IMR-90 (cell line): ENCODE measurements around the gene CYSTM1. TPM values are rescaled to one million over a fixed set of nuclear protein-coding genes. Genes with fewer than 3 reads are reported as not detected.

ENCODE experiments used
- ATAC-seq: fragments of 200-7000 bp; cut with Tn5 transposase; 2 replicates; pipeline ENCODE4 v1.9.1; 2020; ENCODE audit warnings: low read depth, mild to moderate bottlenecking, moderate library complexity
- BruUV-seq: library from RNA; stranded (reverse); fragments of 400-500 nt; replicated peaks from 2 replicates; lab custom pipeline; 2021; lab: Mats Ljungman, UMichigan
- CTCF ChIA-PET: fragments of 300-600 bp; formaldehyde crosslinking; extraction: SDS; loops from one replicate; lab custom pipeline; 2021; ENCODE audit warnings: antibody characterized with exemption; lab: Yijun Ruan, JAX
- POLR2A ChIA-PET: fragments of 300-600 bp; sonication (Branson Sonifier 250); formaldehyde crosslinking; loops from one replicate; lab custom pipeline; 2022; ENCODE audit warnings: antibody characterized with exemption; ENCODE audit not compliant: unreplicated experiment; lab: Charles Lee
- DNase-seq: peaks from one replicate; pipeline ENCODE4 v3.0.0; 2013
- H2AFZ ChIP-seq: replicated peaks from 2 replicates; pipeline ENCODE3; 2013; ENCODE audit warnings: low read length, mild to moderate bottlenecking; ENCODE audit not compliant: poor library complexity
- H2AK5ac ChIP-seq: 2 replicates; pipeline ENCODE4 v1.6.1; 2013; ENCODE audit warnings: low read depth, low read length, inconsistent platforms
- H2AK9ac ChIP-seq: replicated peaks from 2 replicates; pipeline ENCODE3; 2013; ENCODE audit warnings: mild to moderate bottlenecking, low read depth, low read length, moderate library complexity; ENCODE audit not compliant: poor library complexity
- H2BK120ac ChIP-seq: 2 replicates; pipeline ENCODE4 v1.6.1; 2013; ENCODE audit warnings: low read depth, low read length, inconsistent platforms
- H2BK15ac ChIP-seq: 3 replicates; pipeline ENCODE4 v1.6.1; 2013; ENCODE audit warnings: low read depth, low read length, inconsistent platforms
- H2BK20ac ChIP-seq: 2 replicates; pipeline ENCODE4 v1.6.1; 2013; ENCODE audit warnings: low read depth, mild to moderate bottlenecking, inconsistent platforms, low read length, moderate library complexity
- H2BK5ac ChIP-seq: 2 replicates; pipeline ENCODE4 v1.6.1; 2013; ENCODE audit warnings: mild to moderate bottlenecking, low read depth, low read length, inconsistent platforms; ENCODE audit not compliant: poor library complexity, severe bottlenecking
- H3K14ac ChIP-seq: replicated peaks from 2 replicates; pipeline ENCODE4 v1.6.1; 2013; ENCODE audit warnings: low read depth, low read length, inconsistent platforms
- H3K18ac ChIP-seq: 2 replicates; pipeline ENCODE4 v1.6.1; 2013; ENCODE audit warnings: low read depth, low read length, control low read depth
- H3K23ac ChIP-seq: 2 replicates; pipeline ENCODE4 v1.6.1; 2013; ENCODE audit warnings: low read depth, low read length, inconsistent platforms
- H3K27ac ChIP-seq: 2 replicates; pipeline ENCODE4 v1.5.1; 2013; ENCODE audit warnings: mild to moderate bottlenecking, control low read depth, low read length; ENCODE audit not compliant: insufficient read depth
- H3K27me3 ChIP-seq: 2 replicates; pipeline ENCODE4 v1.6.1; 2013; ENCODE audit warnings: low read length; ENCODE audit not compliant: control insufficient read depth, insufficient read depth
- H3K36me3 ChIP-seq: 2 replicates; pipeline ENCODE4 v1.6.1; 2013; ENCODE audit warnings: low read length, mixed read lengths; ENCODE audit not compliant: control insufficient read depth, insufficient read depth
- H3K4ac ChIP-seq: 2 replicates; pipeline ENCODE4 v1.6.1; 2013; ENCODE audit warnings: low read depth, low read length, inconsistent platforms
- H3K4me1 ChIP-seq: 2 replicates; pipeline ENCODE4 v1.6.1; 2013; ENCODE audit warnings: low read length, mixed read lengths; ENCODE audit not compliant: control insufficient read depth, insufficient read depth
- H3K4me2 ChIP-seq: 2 replicates; pipeline ENCODE4 v1.6.1; 2013; ENCODE audit warnings: low read depth, mild to moderate bottlenecking, control low read depth, low read length, moderate library complexity
- H3K4me3 ChIP-seq: 2 replicates; pipeline ENCODE4 v1.5.1; 2013; ENCODE audit warnings: low read depth, mild to moderate bottlenecking, control low read depth, low read length, moderate library complexity; ENCODE audit not compliant: insufficient read depth
- H3K56ac ChIP-seq: 2 replicates; pipeline ENCODE4 v1.6.1; 2013; ENCODE audit warnings: low read length, inconsistent platforms; ENCODE audit not compliant: insufficient read depth; ENCODE audit errors: extremely low read depth
- H3K79me1 ChIP-seq, 2 experiments: 2 replicates each; pipeline ENCODE4 v1.6.1; 2013; ENCODE audit warnings: low read length in 2 of 2, inconsistent platforms in 1 of 2, low read depth in 1 of 2
- H3K9ac ChIP-seq: 2 replicates; pipeline ENCODE4 v1.6.1; 2013; ENCODE audit warnings: low read depth, low read length, control low read depth
- H3K9me1 ChIP-seq: 2 replicates; pipeline ENCODE4 v1.6.1; 2013; ENCODE audit warnings: low read length, inconsistent platforms; ENCODE audit not compliant: insufficient read depth
- H3K9me3 ChIP-seq: 2 replicates; pipeline ENCODE4 v1.6.1; 2013; ENCODE audit warnings: low read length; ENCODE audit not compliant: control insufficient read depth, insufficient read depth
- H4K20me1 ChIP-seq: 2 replicates; pipeline ENCODE4 v1.6.1; 2013; ENCODE audit warnings: low read length, inconsistent platforms; ENCODE audit not compliant: insufficient read depth
- H4K5ac ChIP-seq: 2 replicates; pipeline ENCODE4 v1.6.1; 2013; ENCODE audit warnings: mild to moderate bottlenecking, low read depth, low read length, control low read depth
- H4K8ac ChIP-seq, 2 experiments: 2 replicates each; pipeline ENCODE4 v1.6.1; 2013; ENCODE audit warnings: low read depth in 2 of 2, low read length in 2 of 2, control low read depth in 1 of 2, inconsistent platforms in 1 of 2
- H4K91ac ChIP-seq: 2 replicates; pipeline ENCODE4 v1.6.1; 2013; ENCODE audit warnings: low read depth, low read length, inconsistent platforms; ENCODE audit not compliant: insufficient read depth
- BHLHE40 ChIP-seq: fragments of 150-350 bp; IDR thresholded peaks from 2 replicates; pipeline ENCODE4 v1.6.1; 2016; ENCODE audit warnings: mild to moderate bottlenecking, low read depth, low read length
- CEBPB ChIP-seq: IDR thresholded peaks from 2 replicates; pipeline ENCODE4 v1.6.1; 2012; ENCODE audit warnings: low read depth, low read length, improper control_type of control experiment
- CHD1 ChIP-seq: IDR thresholded peaks from 2 replicates; pipeline ENCODE4 v1.6.1; 2012; ENCODE audit warnings: low read depth, low read length, improper control_type of control experiment
- ELK1 ChIP-seq: fragments of 150-350 bp; IDR thresholded peaks from 2 replicates; pipeline ENCODE4 v1.6.1; 2016; ENCODE audit warnings: low read depth, mild to moderate bottlenecking, low read length, moderate library complexity, borderline replicate concordance
- FOS ChIP-seq: fragments of 150-350 bp; IDR thresholded peaks from 2 replicates; pipeline ENCODE4 v1.6.1; 2016; ENCODE audit warnings: low read depth, low read length
- MAFK ChIP-seq: IDR thresholded peaks from 2 replicates; pipeline ENCODE4 v1.6.1; 2012; ENCODE audit warnings: low read depth, low read length, improper control_type of control experiment
- MAZ ChIP-seq: IDR thresholded peaks from 2 replicates; pipeline ENCODE4 v1.6.1; 2012; ENCODE audit warnings: low read depth, mild to moderate bottlenecking, low read length, improper control_type of control experiment, moderate library complexity, borderline replicate concordance
- MXI1 ChIP-seq: IDR thresholded peaks from 2 replicates; pipeline ENCODE4 v1.6.1; 2012; ENCODE audit warnings: low read depth, mild to moderate bottlenecking, low read length, moderate library complexity, borderline replicate concordance
- NFE2L2 ChIP-seq: fragments of 150-350 bp; IDR thresholded peaks from 2 replicates; pipeline ENCODE4 v1.6.1; 2016; ENCODE audit warnings: low read depth, mild to moderate bottlenecking, low read length
- POLR2A ChIP-seq: IDR thresholded peaks from 2 replicates; pipeline ENCODE4 v1.6.1; 2012; ENCODE audit warnings: mild to moderate bottlenecking, low read depth, low read length
- RAD21 ChIP-seq: IDR thresholded peaks from 2 replicates; pipeline ENCODE4 v1.6.1; 2012; ENCODE audit warnings: low read length, improper control_type of control experiment
- RCOR1 ChIP-seq: IDR thresholded peaks from 2 replicates; pipeline ENCODE4 v1.6.1; 2012; ENCODE audit warnings: mild to moderate bottlenecking, low read length, improper control_type of control experiment; ENCODE audit not compliant: insufficient replicate concordance
- RFX5 ChIP-seq: IDR thresholded peaks from 2 replicates; pipeline ENCODE4 v1.8.0; 2012; ENCODE audit warnings: low read depth, mild to moderate bottlenecking, low read length, moderate library complexity
- SMC3 ChIP-seq: fragments of 150-350 bp; IDR thresholded peaks from 2 replicates; pipeline ENCODE4 v1.6.1; 2016; ENCODE audit warnings: low read depth, mild to moderate bottlenecking, antibody characterized with exemption, low read length, moderate library complexity
- WGBS, 2 experiments: methylation state at CpG; one replicate each; pipeline versions ENCODE4 v1.1.5 to v1.1.7; 2013; ENCODE audit warnings: missing lambda C conversion rate in 2 of 2; ENCODE audit not compliant: insufficient read length in 1 of 2; ENCODE audit errors: extremely low coverage in 2 of 2; 5-methylcytosine and 5-hydroxymethylcytosine counted together
- dilution Hi-C: fragments of 300-500 bp; cut with HindIII; formaldehyde crosslinking; loops from one replicate; pipeline ENCODE4 v1.14.3; 2018; ENCODE audit warnings: low sequenced_read_pairs; ENCODE audit not compliant: unreplicated experiment
- in situ Hi-C: fragments of 300-500 bp; cut with MboI; formaldehyde crosslinking; loops from 3 replicates; pipeline ENCODE4 v1.14.3; 2019; ENCODE audit warnings: low sequenced_read_pairs, inconsistent platforms, mixed read lengths
- intact Hi-C: fragments of 100-400 bp; cut with micrococcal nuclease; formaldehyde crosslinking; loops from 2 replicates; pipeline ENCODE4 v1.10.0; 2022
- polyA plus RNA-seq, 3 experiments: library from polyadenylated mRNA; depleted of rRNA; stranded (reverse); fragments of >200 nt; gene quantifications; 2 replicates each; pipeline ENCODE4 v1.2.3, GENCODE V29; 2012; ENCODE audit warnings: low replicate concordance in 1 of 3
- total RNA-seq: library from RNA; depleted of rRNA; stranded (reverse); fragments of >200 nt; gene quantifications from 2 replicates; pipeline ENCODE4 v1.2.3, GENCODE V29; 2012
- TF ChIP-seq, protein P1 (sequence below): conservative IDR thresholded peaks from 2 replicates; pipeline ENCODE4 v1.5.1; 2012; ENCODE audit warnings: mild to moderate bottlenecking, low read depth, low read length, improper control_type of control experiment
- TF ChIP-seq, protein P2 (sequence below): fragments of 150-350 bp; IDR thresholded peaks from 2 replicates; pipeline ENCODE4 v1.6.1; 2017; ENCODE audit warnings: mild to moderate bottlenecking, antibody characterized with exemption, low read length, low read depth

Gene CYSTM1
- total and polyA plus RNA-seq, 2 of the 4 experiments (the other 2 are of a cell fraction), result 7.3 to 15.0 TPM

- peak overlapping the region; percentile 16 for H2AK9ac ChIP-seq
- H3K4ac ChIP-seq, result no peak overlapping the region
- no peak overlapping the region for H2BK15ac ChIP-seq
- no peak overlapping the region for H2BK20ac ChIP-seq
- dilution Hi-C loops (no loop called here), intact Hi-C loops (no loop called here), in situ Hi-C loops (loop anchor here (10.0 kb wide), 1 partner anchor 377 kb away; no protein-coding TSS in a partner anchor)
- H3K36me3 ChIP-seq, result no peaks in the 10 kb centered on the region
- H2AK5ac ChIP-seq, result no peak overlapping the region
- no TSS peak for BruUV-seq
- H3K4me1 ChIP-seq, result no peaks in the 10 kb centered on the region
- 78% methylated on average over 1 of the region's 5 CpGs; no CpG with 5 or more reads in 1 of the 2 experiments for WGBS, 2 experiments
- DNase-seq, result no peak
- TF ChIP-seq SMC3 (no peak), RCOR1 (no peak), BHLHE40 (no peak), NFE2L2 (no peak), RFX5 (no peak), CEBPB (no peak), MAZ (no peak), CHD1 (no peak), FOS (no peak), ELK1 (no peak), RAD21 (no peak), MAFK (no peak), MXI1 (no peak), POLR2A (no peak)
- TF ChIP-seq, protein P1, sequence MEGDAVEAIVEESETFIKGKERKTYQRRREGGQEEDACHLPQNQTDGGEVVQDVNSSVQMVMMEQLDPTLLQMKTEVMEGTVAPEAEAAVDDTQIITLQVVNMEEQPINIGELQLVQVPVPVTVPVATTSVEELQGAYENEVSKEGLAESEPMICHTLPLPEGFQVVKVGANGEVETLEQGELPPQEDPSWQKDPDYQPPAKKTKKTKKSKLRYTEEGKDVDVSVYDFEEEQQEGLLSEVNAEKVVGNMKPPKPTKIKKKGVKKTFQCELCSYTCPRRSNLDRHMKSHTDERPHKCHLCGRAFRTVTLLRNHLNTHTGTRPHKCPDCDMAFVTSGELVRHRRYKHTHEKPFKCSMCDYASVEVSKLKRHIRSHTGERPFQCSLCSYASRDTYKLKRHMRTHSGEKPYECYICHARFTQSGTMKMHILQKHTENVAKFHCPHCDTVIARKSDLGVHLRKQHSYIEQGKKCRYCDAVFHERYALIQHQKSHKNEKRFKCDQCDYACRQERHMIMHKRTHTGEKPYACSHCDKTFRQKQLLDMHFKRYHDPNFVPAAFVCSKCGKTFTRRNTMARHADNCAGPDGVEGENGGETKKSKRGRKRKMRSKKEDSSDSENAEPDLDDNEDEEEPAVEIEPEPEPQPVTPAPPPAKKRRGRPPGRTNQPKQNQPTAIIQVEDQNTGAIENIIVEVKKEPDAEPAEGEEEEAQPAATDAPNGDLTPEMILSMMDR, result no peak
- TF ChIP-seq, protein P2, sequence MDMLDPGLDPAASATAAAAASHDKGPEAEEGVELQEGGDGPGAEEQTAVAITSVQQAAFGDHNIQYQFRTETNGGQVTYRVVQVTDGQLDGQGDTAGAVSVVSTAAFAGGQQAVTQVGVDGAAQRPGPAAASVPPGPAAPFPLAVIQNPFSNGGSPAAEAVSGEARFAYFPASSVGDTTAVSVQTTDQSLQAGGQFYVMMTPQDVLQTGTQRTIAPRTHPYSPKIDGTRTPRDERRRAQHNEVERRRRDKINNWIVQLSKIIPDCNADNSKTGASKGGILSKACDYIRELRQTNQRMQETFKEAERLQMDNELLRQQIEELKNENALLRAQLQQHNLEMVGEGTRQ, result no peak
- H3K9ac ChIP-seq, result no peak overlapping the region
- H4K8ac ChIP-seq, result no peak overlapping the region
- H4K20me1 ChIP-seq, result no peaks in the 10 kb centered on the region; the same call in 1 of the 2 replicates
- no peak overlapping the region for H3K4me3 ChIP-seq
- H3K9me1 ChIP-seq, result no peaks in the 10 kb centered on the region
- no peak overlapping the region for H2BK5ac ChIP-seq
- no peak overlapping the region for H3K4me2 ChIP-seq
- ChIA-PET CTCF (no interaction called here), POLR2A (no interaction called here)
- H3K14ac ChIP-seq, result no peak overlapping the region
- H2BK120ac ChIP-seq, result no peak overlapping the region
- H3K56ac ChIP-seq, result no peak overlapping the region
- no peak overlapping the region for H4K91ac ChIP-seq
- no peak overlapping the region for H3K27ac ChIP-seq
- no peak overlapping the region for H3K23ac ChIP-seq
- H3K9me3 ChIP-seq, result no peaks in the 10 kb centered on the region
- no peak overlapping the region for H3K18ac ChIP-seq
- H3K27me3 ChIP-seq, result no peaks in the 10 kb centered on the region
- H2AFZ ChIP-seq, result no peak overlapping the region
- H4K5ac ChIP-seq, result no peak overlapping the region
- ATAC-seq, result no peak
- H3K79me1 ChIP-seq, result no peaks in the 10 kb centered on the region
Measured at GRCh38 chr5:140162275-140162674, 12.7 kb upstream of the CYSTM1 start.
